ENCODE results near the gene CDH15.
"Not testable (repeated sequence)": the region's sequence is repeated elsewhere in the genome, so short reads cannot be mapped to it uniquely, and the experiment has no call there.

Gene CDH15

GRCh38 chr16:89187032-89187769 lies 15.7 kb downstream of the CDH15 start:
- Histone ChIP-seq H3K27me3 (ENCODE audit: control insufficient read depth, low read length) (no peaks in the 10 kb centered on the region), H3K4me1 (ENCODE audit: control insufficient read depth, low read length) (peaks cover 3% of the 10 kb centered on the region; the same call in 1 of the 2 replicates), H3K27ac (ENCODE audit: low read depth, low read length) (no peak overlapping the region)

GRCh38 chr16:89187770-89188392 lies 16.3 kb downstream of the CDH15 start:
- Histone ChIP-seq H3F3A (ENCODE audit: control insufficient read depth, insufficient read depth) (peaks cover 17% of the 10 kb centered on the region), H3K9me3 (ENCODE audit: control insufficient read depth, insufficient read depth, low read length) (no peaks in the 10 kb centered on the region), H3K27me3 (ENCODE audit: control insufficient read depth, low read length) (no peaks in the 10 kb centered on the region), H3K4me3 (ENCODE audit: low read length) (no peak overlapping the region), H3K27ac (ENCODE audit: low read depth, low read length) (no peak overlapping the region), H3K9me2 (replicated peaks; ENCODE audit: control insufficient read depth, low read length) (no peaks in the 10 kb centered on the region), H4K20me1 (ENCODE audit: control insufficient read depth, insufficient read depth, low read depth, low read length) (no peaks in the 10 kb centered on the region), H3K79me2 (ENCODE audit: control insufficient read depth, low read length) (no peaks in the 10 kb centered on the region), H3K4me2 (ENCODE audit: low read length) (no peak overlapping the region), H3K4me1 (ENCODE audit: control insufficient read depth, low read length) (peaks cover 4% of the 10 kb centered on the region; the same call in 1 of the 2 replicates), H3K36me3 (ENCODE audit: control insufficient read depth, low read length) (no peaks in the 10 kb centered on the region)
- no peak for TF ChIP-seq EZH2phosphoT487 (IDR thresholded peaks at IDR 0.05; ENCODE audit: borderline replicate concordance, low read length)
- no peak for TF ChIP-seq CTCF (IDR thresholded peaks at IDR 0.05; ENCODE audit: low read depth, low read length, poor library complexity, severe bottlenecking)

More at GRCh38 chr16:89187032-89187769, 15.7 kb downstream of the CDH15 start:
- no peaks in the 10 kb centered on the region for H3K79me2 ChIP-seq (ENCODE audit: control insufficient read depth, low read length)
- H3K9me2 ChIP-seq (replicated peaks; ENCODE audit: control insufficient read depth, low read length): no peaks in the 10 kb centered on the region
- no peak overlapping the region for H3K4me2 ChIP-seq (ENCODE audit: low read length)
- H4K20me1 ChIP-seq (ENCODE audit: control insufficient read depth, insufficient read depth, low read depth, low read length): no peaks in the 10 kb centered on the region
- H3F3A ChIP-seq (ENCODE audit: control insufficient read depth, insufficient read depth): peaks cover 17% of the 10 kb centered on the region
- H3K9me3 ChIP-seq (ENCODE audit: control insufficient read depth, insufficient read depth, low read length): no peaks in the 10 kb centered on the region
- no peak overlapping the region for H3K4me3 ChIP-seq (ENCODE audit: low read length)
- TF ChIP-seq CTCF (IDR thresholded peaks at IDR 0.05; ENCODE audit: low read depth, low read length, poor library complexity, severe bottlenecking) (no peak), EZH2phosphoT487 (IDR thresholded peaks at IDR 0.05; ENCODE audit: borderline replicate concordance, low read length) (no peak)
- H3K36me3 ChIP-seq (ENCODE audit: control insufficient read depth, low read length): no peaks in the 10 kb centered on the region

- H3K9me2 ChIP-seq (replicated peaks; ENCODE audit: control insufficient read depth, low read length); H4K20me1 ChIP-seq (ENCODE audit: control insufficient read depth, insufficient read depth, low read depth, low read length); H3K36me3 ChIP-seq (ENCODE audit: control insufficient read depth, low read length); H3K79me2 ChIP-seq (ENCODE audit: control insufficient read depth, low read length); H3K9me3 ChIP-seq (ENCODE audit: control insufficient read depth, insufficient read depth, low read length); H3K27me3 ChIP-seq (ENCODE audit: control insufficient read depth, low read length); H3K4me2 ChIP-seq (ENCODE audit: low read length); H3K4me3 ChIP-seq (ENCODE audit: low read length); H3K4me1 ChIP-seq (ENCODE audit: control insufficient read depth, low read length); H3K27ac ChIP-seq (ENCODE audit: low read depth, low read length): not testable (repeated sequence)
- H3F3A ChIP-seq (ENCODE audit: control insufficient read depth, insufficient read depth): peaks cover 17% of the 10 kb centered on the region
These were observed 17.2 kb downstream of the CDH15 start for GRCh38 chr16:89188471-89189357.
